GM21717 (cell line): Measurements from ENCODE around the gene TSPEAR.
"Not testable (repeated sequence)": the region's sequence is repeated elsewhere in the genome, so short reads cannot be mapped to it uniquely, and the experiment has no call there.

Experiments
- ATAC-seq: cut with Tn5 transposase; IDR thresholded peaks from one replicate; pipeline ENCODE4 v1.9.1; 2021; ENCODE audit warnings: mild to moderate bottlenecking, moderate library complexity; ENCODE audit not compliant: unreplicated experiment

TSPEAR gene

DNA sequence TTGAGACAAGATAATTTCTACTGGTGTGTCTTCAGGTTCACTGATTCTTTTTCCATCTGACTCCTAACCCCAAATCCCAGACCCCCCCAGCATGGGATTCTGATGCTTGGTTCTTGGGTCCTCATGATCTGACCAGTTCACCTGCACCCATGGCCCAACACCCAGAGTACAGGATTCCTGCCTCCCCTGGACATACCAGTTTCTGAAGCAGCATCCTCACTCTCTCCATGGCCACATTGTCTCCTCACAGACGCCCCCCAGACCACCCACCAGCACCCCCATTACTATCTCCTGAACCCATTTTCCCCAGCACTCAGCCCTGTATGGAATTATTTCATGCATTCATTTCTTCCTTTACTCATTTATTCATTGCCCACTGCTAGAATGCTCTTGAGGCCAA is 54.5 kb downstream of the TSPEAR start:
- ATAC-seq, result no peak

DNA sequence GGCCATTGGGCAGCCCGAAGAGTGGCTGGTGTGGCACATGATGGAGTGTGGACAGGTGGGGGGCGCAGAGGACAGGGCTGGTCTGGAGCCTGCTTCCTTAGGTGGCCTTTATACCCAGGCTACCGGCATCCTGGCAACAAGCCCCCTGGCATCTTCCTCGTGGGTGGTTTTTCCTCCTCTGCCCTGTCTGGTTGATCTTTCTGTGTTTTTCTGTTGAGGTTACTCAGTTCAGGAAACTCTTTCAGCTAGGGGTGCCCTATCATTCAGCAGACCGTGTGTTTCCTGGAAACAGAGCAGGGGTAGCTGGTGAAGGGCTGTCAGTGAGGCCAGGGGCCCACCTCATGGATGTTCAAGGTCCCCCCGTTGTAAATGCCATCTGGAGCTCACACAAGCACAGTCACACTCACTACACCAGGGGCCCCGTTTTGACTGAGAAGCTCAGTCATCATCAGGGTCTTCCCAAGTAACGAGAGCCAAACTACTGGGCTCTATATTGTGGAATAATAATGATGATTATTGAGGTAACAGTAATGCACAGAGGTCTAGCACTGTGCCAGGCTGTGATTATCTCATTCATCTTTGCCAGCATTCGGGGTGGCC is 56.7 kb downstream of the TSPEAR start, which contains the start of gene KRTAP12-4:
TSS of gene KRTAP12-4 (minus strand) at position 84 of the 600 bp plus-strand sequence. CDS start at position 39, 45 bp downstream.
- no peak for ATAC-seq

DNA sequence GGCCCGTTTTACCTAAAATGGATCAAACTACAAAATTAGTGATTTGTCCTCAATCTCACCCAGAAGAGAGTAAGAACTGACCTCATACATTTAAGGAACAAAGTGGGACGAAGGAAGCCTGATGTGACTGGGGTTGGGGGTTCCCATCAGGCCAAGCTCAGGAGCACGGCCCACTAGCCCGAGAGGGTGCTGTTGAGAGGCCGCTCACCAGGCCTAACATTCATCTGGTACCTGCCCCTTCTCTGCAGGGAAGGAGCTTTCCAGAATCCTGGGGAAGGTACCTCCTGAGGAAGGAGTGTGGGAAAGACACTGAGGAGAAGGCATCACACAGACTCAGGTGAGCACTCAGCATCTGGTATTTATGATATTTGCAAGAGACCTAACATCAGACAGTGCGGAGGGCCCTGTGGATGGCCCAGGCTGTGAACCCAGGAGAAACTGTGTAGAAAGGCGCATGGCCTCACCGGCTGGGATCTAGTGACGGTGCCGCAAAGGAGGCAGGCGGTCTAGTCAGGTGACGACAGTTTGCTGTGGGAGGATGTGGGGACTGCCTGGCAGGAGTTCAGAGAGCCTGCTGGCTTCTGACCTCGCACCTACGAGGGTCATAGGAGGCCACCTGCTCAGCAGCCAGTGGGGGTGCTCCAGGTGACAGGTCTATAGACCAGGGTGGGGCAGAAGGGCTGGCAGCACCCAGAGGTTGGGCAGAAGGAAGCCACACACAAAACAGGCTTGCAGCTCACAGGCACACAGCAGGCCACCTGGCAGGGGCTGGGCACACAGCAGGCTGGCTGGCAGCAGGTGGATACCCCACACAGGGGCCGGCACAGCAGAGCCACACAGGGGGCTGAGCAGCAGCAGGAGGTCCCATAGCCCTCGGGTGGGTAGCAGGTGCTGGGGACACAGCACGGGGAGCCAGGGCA is 57.5 kb downstream of the TSPEAR start:
- no peak for ATAC-seq

DNA sequence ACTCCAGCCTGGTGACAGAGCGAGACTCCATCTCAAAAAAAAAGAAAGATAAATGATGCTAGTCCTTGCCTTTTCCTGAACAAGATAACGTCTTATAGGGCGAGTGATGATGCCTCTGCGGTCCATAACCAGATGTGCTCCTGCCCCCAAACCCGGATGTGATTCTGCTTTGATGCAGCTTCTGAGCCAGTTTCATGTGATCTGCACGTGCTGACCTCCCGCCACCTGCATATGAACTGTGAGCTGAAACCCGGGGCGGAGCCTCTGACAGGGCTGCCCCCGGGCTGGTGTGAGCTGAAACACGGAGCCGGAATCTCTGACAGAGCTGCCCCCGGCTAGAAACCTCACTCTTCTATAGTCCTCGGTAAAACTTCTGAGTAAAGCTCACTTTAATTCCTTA is 58.2 kb downstream of the TSPEAR start:
- no peak for ATAC-seq

DNA sequence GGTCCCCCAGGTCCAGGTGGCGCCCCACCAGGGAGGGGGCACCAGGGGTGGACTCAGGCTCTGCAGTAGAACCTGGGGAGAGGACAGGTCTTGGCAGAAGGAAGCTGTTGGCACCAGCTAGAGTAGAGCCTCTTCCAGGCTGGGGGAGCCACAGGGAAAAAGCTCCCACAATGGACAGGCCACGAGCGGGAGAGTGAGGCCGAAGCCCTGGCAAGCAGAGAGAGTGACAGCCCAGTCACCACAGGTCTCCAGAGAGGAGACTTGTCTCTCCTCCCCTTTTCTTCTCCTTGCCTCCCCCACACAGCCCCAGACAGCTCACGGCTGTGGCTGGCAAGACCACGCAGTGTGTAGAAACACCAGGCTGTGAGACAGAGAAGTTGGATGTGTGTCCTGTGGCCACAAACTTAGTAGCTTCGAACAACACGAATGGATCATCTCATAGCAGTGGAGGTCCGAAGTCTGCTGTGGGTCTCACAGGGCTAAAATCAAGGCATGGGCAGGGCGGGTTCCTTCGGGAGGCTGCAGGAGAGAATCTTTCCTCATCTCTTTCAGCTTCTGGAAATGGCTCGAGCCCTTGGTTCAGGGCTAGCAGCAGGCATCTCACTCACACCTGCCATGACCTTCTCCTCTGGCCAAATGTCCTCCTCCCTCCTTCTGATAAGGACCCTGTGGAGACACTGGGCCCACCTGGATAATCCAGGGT is 60.2 kb downstream of the TSPEAR start:
- ATAC-seq, result no peak

DNA sequence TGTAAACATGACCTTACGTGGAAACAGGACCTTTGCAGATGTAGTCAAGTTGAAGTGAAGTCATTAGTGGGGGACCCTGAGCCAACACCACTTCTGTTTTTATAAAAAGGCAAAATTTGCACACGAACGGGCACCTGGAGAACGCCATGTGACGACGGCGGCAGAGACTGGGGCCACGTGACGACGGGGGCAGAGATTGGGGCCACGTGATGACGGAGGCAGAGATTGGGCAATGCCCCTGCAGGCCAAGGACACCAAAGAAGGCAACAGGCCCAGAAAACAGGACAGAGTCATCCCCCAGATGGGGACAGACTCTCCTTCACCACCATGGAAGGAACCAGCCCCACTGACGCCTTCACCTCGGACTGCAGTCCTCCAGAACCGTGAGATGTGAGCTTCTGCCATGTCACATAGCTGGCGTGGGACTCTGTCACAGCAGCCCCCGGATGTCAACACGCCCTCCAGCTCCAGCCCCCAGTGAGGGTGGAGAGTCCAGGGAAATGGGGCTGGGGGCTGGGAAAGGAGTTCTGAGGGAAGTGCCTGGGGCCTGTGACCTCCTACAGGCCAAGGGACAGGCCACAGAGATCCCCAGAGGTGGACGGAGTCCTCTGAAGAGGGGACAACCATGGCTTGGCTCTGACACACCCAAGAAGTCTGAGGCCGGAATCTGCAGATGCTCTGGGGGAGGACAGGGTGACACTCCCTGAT is 61.0 kb downstream of the TSPEAR start:
- ATAC-seq, result no peak

DNA sequence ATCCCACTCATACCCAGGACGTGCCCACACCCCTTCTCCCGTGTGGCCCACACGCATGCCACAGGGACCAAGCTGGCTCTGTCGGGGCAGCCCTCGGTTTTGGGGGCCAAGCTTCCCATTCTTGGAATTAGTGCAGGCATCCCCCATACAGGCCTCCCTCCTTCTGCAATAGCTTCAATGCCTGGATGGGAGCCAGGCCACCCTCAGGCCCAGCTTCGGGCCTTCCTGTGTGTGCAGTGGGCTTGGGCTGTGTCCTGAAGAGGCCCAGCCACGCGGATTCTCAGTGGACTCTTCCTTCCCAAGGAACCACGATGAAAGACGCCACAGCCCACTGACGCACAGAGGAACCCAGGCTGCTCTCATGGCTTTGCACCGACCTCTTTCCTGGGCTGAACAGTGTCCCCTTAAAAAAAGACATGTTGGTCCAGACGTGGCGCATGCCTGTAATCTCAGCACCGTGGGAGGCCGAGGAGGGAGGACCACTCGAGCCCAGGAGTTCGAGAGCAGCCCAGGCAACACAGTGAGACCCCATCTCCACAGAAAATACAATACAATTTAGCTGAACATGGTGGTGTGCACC is 61.8 kb downstream of the TSPEAR start:
- ATAC-seq, result no peak

DNA sequence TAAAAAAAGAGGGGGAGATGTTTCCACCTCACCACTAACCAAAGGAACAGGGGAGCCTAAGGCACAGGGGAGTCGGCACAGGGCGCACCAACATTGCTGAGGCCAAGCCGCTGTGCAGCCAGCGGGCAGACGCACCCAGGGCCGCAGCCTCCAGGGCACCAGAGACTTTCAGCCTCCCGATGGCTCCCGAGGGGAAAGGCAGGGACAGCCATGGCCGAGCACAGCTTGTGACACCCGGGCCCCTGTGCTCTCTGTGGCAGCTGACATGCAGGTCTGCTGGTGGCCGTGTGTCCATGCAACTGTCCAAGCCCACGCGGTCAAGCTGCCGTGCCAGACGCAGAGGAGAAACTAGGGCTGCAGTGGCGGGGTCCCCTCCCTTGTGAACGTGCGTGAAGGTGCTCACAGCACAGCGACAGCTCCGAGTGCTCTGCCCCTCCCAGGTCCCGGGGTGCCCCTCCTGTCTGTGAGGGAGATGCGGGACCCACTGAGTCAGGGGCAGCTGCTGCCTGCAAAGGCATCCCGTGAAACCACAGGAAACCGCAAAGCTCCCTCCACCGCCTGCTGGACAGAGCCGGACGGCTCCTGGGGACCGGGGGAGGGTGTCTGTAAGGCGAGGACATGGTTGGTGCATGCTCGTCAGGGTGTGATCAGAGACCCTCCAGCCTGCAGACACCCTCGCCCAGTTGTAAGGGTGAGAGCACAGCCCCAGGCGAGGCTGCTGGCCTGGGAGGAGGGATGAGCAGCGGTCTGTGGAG is 62.6 kb downstream of the TSPEAR start:
- ATAC-seq, result no peak

DNA sequence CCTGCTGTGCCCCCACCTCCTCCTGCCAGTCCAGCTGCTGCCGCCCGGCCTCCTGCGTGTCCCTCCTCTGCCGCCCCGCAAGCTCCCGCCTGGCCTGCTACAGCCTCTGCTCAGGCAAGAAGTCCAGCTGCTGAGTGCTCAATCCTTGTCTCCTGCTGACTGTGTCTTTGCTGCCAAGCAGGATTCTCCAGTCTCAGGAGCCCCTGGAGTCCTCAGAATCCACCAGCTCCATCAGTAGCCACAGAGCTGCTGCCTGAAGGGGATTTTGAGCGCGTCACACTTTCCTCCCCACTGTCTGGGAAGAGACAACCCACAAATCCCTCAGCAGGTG is 64.2 kb downstream of the TSPEAR start:
- no peak for ATAC-seq

DNA sequence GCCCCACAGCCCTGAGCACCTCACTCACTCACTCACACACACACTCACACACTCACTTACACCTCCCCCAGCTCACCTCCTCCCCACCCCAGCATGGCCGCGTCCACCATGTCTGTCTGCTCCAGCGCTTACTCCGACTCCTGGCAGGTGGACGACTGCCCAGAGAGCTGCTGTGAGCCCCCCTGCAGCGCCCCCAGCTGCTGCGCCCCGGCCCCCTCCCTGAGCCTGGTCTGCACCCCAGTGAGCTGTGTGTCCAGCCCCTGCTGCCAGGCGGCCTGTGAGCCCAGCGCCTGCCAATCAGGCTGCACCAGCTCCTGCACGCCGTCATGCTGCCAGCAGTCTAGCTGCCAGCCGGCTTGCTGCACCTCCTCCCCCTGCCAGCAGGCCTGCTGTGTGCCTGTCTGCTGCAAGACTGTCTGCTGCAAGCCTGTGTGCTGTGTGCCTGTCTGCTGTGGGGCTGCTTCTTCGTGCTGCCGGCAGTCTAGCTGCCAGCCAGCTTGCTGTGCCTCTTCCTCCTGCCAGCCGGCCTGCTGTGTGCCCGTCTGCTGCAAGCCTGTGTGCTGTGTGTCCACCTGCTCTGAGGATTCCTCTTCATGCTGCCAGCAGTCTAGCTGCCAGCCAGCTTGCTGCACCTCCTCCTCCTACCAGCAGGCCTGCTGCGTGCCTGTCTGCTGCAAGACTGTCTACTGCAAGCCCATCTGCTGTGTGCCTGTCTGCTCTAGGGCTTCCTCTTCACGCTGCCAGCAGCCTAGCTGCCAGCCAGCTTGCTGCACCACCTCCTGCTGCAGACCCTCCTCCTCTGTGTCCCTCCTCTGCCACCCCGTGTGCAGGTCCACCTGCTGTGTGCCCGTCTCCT is 64.8 kb downstream of the TSPEAR start, which contains the start of gene KRTAP10-11:
TSS of gene KRTAP10-11 (plus strand) at position 49 of the 856 bp plus-strand sequence. CDS start at position 94, 45 bp downstream.
- ATAC-seq, result not testable (repeated sequence)

DNA sequence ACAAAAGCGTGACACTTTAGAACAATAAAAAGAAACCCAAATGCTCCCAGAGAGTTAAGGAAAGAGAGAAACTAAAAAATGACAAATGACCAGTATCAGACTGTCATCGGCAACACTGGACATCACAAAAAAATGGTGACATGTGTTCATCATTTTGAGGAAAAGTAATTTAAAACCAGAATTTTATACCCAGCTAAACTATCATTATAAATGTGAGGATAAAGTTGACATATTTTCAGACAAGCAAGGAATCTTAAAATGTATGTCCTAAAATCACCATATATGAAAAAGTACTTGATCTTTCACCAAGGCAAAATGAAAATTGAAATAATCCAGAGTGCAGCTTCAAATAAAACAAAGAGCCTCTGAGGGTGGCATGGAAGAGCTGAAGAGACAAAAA is 66.5 kb downstream of the TSPEAR start:
- ATAC-seq, result no peak

DNA sequence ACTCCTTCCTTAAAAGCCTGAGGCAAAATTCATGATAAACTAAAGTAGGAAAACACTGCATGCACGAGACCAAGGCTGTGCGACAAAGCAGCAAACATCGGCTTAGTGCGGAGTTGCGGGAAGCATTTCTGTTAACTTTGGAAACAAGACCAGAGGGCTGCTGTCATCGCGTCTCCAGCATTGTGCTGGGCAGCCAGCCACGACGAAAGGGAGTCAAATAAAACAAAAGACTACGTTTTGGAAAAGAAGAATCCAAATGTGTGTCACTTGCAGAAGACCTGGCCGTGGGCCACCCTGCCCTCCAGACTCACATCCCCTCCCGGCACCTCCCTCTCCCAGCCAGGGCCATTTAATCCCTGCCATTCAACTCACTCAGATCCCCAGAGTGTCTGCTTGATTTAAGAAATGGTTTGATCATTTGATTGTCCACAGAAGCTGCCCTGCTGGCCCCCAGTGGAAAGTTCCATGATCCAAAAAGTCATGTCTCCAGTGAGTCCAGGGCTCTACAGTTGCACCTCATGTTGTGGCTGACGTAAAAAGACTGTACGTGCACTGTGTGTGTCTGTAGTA is 67.5 kb downstream of the TSPEAR start:
- no peak for ATAC-seq

DNA sequence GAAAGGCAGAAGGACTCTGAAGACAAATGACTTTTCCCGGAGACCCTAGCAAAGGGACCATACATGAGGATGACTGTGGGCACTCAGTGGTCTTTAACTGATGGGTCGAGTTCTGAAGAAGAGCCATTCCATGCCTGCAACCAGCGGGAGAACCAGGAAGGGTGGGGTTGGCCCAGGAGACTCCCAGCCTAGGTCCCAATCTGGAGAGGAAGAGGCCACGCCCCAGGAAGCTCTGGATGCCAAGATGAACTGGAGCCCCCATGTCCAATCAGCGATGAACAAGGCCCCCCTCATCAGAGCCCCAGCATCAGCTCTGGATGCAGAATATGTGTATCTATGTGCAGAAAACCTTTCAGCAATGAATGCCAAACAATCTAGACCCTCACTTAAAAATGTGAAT is 70.6 kb downstream of the TSPEAR start:
- ATAC-seq, result no peak

DNA sequence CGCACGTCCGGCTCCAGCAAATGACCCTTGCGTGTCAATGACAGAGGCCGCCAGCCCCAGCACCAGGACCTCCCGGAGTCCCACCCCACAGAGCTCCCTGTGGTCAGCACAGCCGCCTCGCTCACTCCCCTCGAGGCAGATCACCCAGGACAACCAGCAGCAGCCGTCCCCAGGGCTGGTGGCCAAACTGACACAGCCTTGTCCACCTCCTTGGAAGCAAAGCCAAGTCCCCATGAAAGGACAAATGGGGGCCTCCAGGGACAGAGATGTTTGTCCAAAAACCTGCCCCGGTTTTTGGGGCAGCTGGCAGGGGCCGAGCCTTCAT is 72.1 kb downstream of the TSPEAR start:
- ATAC-seq, result no peak

DNA sequence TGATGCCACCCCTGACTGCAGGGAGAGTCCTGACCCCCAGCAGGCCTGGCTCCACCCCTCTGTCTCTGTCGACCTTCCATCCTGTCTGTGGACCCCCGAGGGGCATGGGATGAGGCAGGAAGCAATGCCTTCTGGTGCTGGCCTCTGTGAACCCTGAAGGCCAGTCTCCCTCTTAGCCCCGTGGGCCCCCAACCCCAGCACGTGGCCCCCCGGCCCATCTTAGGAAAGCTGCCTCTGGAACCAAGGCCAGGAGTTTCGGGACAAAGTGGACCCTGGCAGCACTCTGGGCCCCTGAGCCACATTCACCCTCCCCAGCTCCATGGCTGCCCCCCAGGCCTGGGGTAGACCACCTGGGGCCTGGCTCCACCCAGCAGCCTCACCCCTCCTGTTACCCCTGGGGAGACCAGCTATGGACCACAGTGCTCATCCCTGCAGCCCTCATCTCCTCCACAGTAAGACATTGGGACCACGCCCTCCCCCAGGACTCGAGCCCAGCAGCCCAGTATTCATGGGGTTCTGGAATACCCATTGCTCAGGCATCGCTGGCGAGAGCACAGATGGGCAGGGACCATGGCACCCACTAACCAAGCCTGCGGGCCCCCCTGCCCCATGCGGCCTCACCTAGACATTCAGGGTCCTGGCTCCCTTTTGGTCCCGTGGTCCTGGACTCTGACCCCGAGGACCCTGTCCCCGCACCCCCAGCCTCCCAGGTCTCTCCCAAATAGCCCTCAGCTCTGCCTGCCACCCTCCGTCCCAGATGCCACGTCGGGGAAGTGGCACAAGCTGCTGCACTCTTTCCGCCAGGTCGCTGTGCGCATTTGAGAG is 72.7 kb downstream of the TSPEAR start:
- ATAC-seq, result not testable (repeated sequence)

DNA sequence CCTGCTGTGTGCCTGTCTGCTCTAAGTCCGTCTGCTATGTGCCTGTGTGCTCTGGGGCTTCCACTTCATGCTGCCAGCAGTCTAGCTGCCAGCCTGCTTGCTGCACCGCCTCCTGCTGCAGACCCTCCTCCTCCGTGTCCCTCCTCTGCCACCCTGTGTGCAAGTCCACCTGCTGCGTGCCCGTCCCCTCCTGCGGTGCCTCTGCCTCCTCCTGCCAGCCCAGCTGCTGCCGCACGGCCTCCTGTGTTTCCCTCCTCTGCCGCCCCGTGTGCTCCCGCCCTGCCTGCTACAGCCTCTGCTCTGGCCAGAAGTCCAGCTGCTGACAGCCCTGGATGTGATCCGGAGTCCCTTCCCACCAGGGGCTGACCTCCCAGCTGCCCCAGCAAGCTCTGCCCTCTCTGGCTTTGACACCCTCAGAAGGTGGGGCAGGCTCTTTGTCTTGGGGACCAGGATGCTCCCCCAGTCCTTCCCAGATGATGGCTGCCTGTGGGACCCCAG is 73.5 kb downstream of the TSPEAR start:
- ATAC-seq, result not testable (repeated sequence)

DNA sequence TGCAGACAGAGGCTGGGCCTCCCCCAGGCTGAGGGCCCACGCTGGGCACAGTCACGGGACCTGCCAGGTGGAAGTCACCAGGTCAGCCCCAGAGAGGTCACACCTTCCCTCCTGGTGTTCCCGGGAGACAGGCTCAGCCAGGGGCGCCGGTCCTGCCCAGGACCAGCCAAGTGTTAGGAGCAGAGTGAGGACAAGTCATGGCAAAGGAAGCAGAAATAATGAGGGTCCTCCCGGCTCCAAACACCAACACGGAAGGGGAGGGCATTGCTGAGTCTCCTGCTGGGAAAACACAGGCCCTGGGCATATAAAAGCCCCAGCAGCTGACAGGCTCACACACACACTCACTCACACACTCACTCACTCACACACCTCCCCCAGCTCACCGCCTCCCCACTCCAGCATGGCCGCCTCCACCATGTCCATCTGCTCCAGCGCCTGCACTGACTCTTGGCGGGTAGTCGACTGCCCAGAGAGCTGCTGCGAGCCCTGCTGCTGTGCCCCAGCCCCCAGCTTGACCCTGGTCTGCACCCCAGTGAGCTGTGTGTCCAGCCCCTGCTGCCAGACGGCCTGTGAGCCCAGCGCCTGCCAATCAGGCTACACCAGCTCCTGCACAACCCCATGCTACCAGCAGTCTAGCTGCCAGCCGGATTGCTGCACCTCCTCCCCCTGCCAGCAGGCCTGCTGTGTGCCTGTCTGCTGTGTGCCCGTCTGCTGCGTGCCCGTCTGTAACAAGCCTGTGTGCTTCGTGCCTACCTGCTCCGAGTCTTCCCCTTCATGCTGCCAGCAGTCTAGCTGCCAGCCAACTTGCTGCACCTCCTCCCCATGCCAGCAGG is 74.1 kb downstream of the TSPEAR start, which contains the start of gene KRTAP10-10:
TSS of gene KRTAP10-10 (plus strand) at position 339 of the 833 bp plus-strand sequence. CDS start at position 401, 62 bp downstream.
- no peak for ATAC-seq
